Gastrocnemius medialis (tissue), 4 donors: ENCODE data around the gene ZNF710.

Experiments used
- CTCF ChIP-seq, 5 experiments: fragments of 450-650 bp in 3 of 5; fragments of 200-600 bp in 2 of 5; sonication (generic) in 2 of 5; IDR thresholded peaks in 4 of 5; conservative IDR thresholded peaks in 1 of 5; 1 replicate in 4 of 5; 2 replicates in 1 of 5; pipeline ENCODE4 v1.5.1; 2016 to 2019; ENCODE audit warnings: antibody characterized with exemption in 5 of 5, mild to moderate bottlenecking in 3 of 5, moderate library complexity in 3 of 5
- POLR2A ChIP-seq, 2 donors: fragments of 450-650 bp; IDR thresholded peaks; one replicate each; pipeline ENCODE4 v1.6.1; 2017; ENCODE audit warnings: antibody characterized with exemption in 2 of 2, mild to moderate bottlenecking in 2 of 2, moderate library complexity in 2 of 2

- no peak for TF ChIP-seq CTCF (IDR thresholded peaks at IDR 0.05 in 4 of 5, conservative IDR thresholded peaks at IDR 0.05 in 1 of 5)
- no peak for TF ChIP-seq POLR2A (IDR thresholded peaks at IDR 0.05)
These were observed 35.2 kb downstream of the ZNF710 start for GRCh38 chr15:90036343-90036742.
